NT2/D1 (cell line): ENCODE data around the gene MIER2.

Experiments
- SUZ12 ChIP-seq: IDR thresholded peaks from 2 replicates; pipeline ENCODE4 v1.6.1; 2011; ENCODE audit not compliant: insufficient read length, insufficient read depth; ENCODE audit errors: extremely low read depth
- YY1 ChIP-seq: IDR thresholded peaks from 2 replicates; pipeline ENCODE4 v1.6.1; 2011; ENCODE audit not compliant: insufficient read length, insufficient read depth
- ZNF274 ChIP-seq: IDR thresholded peaks from 2 replicates; pipeline ENCODE4 v1.6.1; 2011; ENCODE audit warnings: mild to moderate bottlenecking, low read depth, low read length

DNA sequence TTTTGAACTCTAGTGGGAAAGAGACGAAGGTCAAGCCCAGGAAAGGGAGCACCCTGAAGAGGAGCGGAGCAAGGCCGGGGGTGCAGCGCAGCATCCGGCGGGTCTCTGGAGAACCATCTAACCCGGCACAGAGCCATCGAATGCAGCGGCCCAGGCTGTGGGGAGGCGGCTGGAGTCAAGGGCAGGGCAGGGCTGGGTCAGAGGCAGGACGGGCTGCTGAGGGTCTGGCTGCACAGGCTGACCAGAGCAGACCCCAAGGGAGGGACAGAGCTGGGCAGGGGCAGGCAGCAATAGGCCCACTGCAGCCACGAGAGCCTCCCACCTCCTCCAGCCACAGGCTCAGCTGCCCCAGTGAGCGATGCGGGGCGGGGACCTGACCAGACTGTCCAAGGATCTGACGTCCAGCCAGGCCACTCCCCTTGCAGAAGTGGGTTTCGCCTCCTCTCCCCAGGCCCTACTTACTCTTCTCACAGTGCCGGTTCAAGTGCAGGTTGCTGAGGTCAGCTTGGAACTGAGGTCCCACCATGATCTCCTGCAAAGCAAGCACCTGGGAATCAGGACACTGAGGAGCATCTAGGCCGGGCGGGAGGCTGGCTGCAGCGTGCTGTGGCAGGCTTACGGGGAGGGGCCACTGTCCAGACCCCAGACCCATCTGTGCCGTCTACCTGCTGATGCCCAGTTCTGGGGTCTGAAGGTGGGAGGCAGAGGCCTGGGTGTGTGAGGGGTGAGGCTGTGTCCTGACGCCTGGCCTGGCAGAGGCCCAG lies 19.2 kb downstream of the MIER2 start:
- no peak for TF ChIP-seq ZNF274
- no peak for TF ChIP-seq SUZ12
- no peak for TF ChIP-seq YY1
